ENCODE data around the gene NUDT3.

The NUDT3 gene

GRCh38 chr6:34231566-34232336 lies 160.7 kb downstream of the NUDT3 start (continued):
- no peak for TF ChIP-seq CSRNP3 (CRISPR knock-in tag; IDR thresholded peaks at IDR 0.05)

GRCh38 chr6:34230653-34231371 lies 161.7 kb downstream of the NUDT3 start:
- ATAC-seq: no peak
- no peak for TF ChIP-seq ZNF8 (CRISPR knock-in tag; IDR thresholded peaks at IDR 0.05)
- no peak for TF ChIP-seq CSRNP3 (CRISPR knock-in tag; IDR thresholded peaks at IDR 0.05)
- no peak for TF ChIP-seq GLIS3 (CRISPR knock-in tag; IDR thresholded peaks at IDR 0.05)
- TF ChIP-seq POU6F1 (CRISPR knock-in tag; IDR thresholded peaks at IDR 0.05; ENCODE audit: borderline replicate concordance, low read depth): no peak
- no peak for TF ChIP-seq ZFP30 (CRISPR knock-in tag; IDR thresholded peaks at IDR 0.05)
- TF ChIP-seq PATZ1 (CRISPR knock-in tag; IDR thresholded peaks at IDR 0.05; ENCODE audit: borderline replicate concordance): no peak
- no peak for TF ChIP-seq ISL1 (CRISPR knock-in tag; IDR thresholded peaks at IDR 0.05)
- TF ChIP-seq TSHZ2 (CRISPR knock-in tag; IDR thresholded peaks at IDR 0.05): no peak
- no peak for TF ChIP-seq ZNF565 (CRISPR knock-in tag; conservative IDR thresholded peaks at IDR 0.05; ENCODE audit: low read depth)
- TF ChIP-seq CREB5 (CRISPR knock-in tag; IDR thresholded peaks at IDR 0.05; ENCODE audit: low read depth): no peak
- no peak for TF ChIP-seq BACH2 (CRISPR knock-in tag; IDR thresholded peaks at IDR 0.05; ENCODE audit: borderline replicate concordance)

- no peak for ATAC-seq
- TF ChIP-seq ZNF565 (CRISPR knock-in tag; conservative IDR thresholded peaks at IDR 0.05; ENCODE audit: low read depth): no peak
- TF ChIP-seq BACH2 (CRISPR knock-in tag; IDR thresholded peaks at IDR 0.05; ENCODE audit: borderline replicate concordance): no peak
- no peak for TF ChIP-seq ZC3H10 (CRISPR knock-in tag; IDR thresholded peaks at IDR 0.05)
- TF ChIP-seq ESRRG (CRISPR knock-in tag; IDR thresholded peaks at IDR 0.05): no peak
- TF ChIP-seq TCF4 (CRISPR knock-in tag; IDR thresholded peaks at IDR 0.05; ENCODE audit: borderline replicate concordance): no peak
- no peak for TF ChIP-seq ARNTL (CRISPR knock-in tag; IDR thresholded peaks at IDR 0.05; ENCODE audit: borderline replicate concordance, low read depth)
These were observed 162.6 kb downstream of the NUDT3 start for GRCh38 chr6:34229877-34230276.

Measured in SK-N-SH treated with all-trans-retinoic acid at 6 μM for 48 hours (cell line).